MM.1S (cell line): Measurements from ENCODE around the gene SLPI.

Source experiments
- DNase-seq: peaks from one replicate; pipeline ENCODE4 v3.0.0-alpha.2; 2015
- H2AFZ ChIP-seq: fragments of 300-600 bp; sonication (generic); 2 replicates; pipeline ENCODE4 v1.6.0; 2016; ENCODE audit warnings: antibody characterized with exemption, low read length
- H3F3A ChIP-seq: fragments of 300-600 bp; sonication (generic); 2 replicates; pipeline ENCODE4 v1.6.1; 2016; ENCODE audit warnings: mild to moderate bottlenecking, antibody characterized with exemption, low read length, moderate library complexity, mixed read lengths; ENCODE audit not compliant: insufficient read depth
- H3K27ac ChIP-seq: fragments of 300-600 bp; sonication (generic); 2 replicates; pipeline ENCODE4 v1.5.1; 2016; ENCODE audit warnings: mild to moderate bottlenecking, low read length
- H3K27me3 ChIP-seq: fragments of 300-600 bp; sonication (generic); replicated peaks from 2 replicates; pipeline ENCODE4 v1.6.0; 2016; ENCODE audit warnings: low read length; ENCODE audit not compliant: insufficient read depth
- H3K36me3 ChIP-seq: fragments of 300-600 bp; sonication (generic); replicated peaks from 2 replicates; pipeline ENCODE4 v1.6.1; 2016; ENCODE audit warnings: mild to moderate bottlenecking, low read length, mixed read lengths; ENCODE audit not compliant: insufficient read depth
- H3K4me1 ChIP-seq: fragments of 300-600 bp; sonication (generic); 2 replicates; pipeline ENCODE4 v1.6.1; 2016; ENCODE audit warnings: low read length, mixed read lengths
- H3K4me2 ChIP-seq: fragments of 300-600 bp; sonication (generic); 2 replicates; pipeline ENCODE4 v1.6.0; 2016; ENCODE audit warnings: low read depth, low read length
- H3K4me3 ChIP-seq: fragments of 300-600 bp; sonication (generic); 2 replicates; pipeline ENCODE4 v1.5.1; 2016; ENCODE audit warnings: low read length, mixed read lengths
- H3K79me2 ChIP-seq: fragments of 300-600 bp; sonication (generic); 2 replicates; pipeline ENCODE4 v1.6.1; 2016; ENCODE audit warnings: mixed run types, low read length, mixed read lengths
- H3K9ac ChIP-seq: fragments of 300-600 bp; sonication (generic); 2 replicates; pipeline ENCODE4 v1.6.1; 2016; ENCODE audit warnings: low read length, mixed read lengths
- H3K9me2 ChIP-seq: fragments of 300-600 bp; sonication (generic); replicated peaks from 2 replicates; pipeline ENCODE4 v1.6.1; 2016; ENCODE audit warnings: mild to moderate bottlenecking, low read length, mixed read lengths; ENCODE audit not compliant: insufficient read depth
- H3K9me3 ChIP-seq: fragments of 300-600 bp; sonication (generic); replicated peaks from 2 replicates; pipeline ENCODE4 v1.6.1; 2016; ENCODE audit warnings: mild to moderate bottlenecking, low read length, mixed read lengths; ENCODE audit not compliant: insufficient read depth
- H4K20me1 ChIP-seq: fragments of 300-600 bp; sonication (generic); 2 replicates; pipeline ENCODE4 v1.6.1; 2016; ENCODE audit warnings: mild to moderate bottlenecking, low read length, moderate library complexity, mixed read lengths; ENCODE audit not compliant: insufficient read depth
- EZH2 ChIP-seq: fragments of 300-600 bp; sonication (generic); optimal IDR thresholded peaks from 2 replicates; pipeline ENCODE3; 2017; ENCODE audit warnings: low read depth, mild to moderate bottlenecking, antibody characterized with exemption, low read length, mixed read lengths
- EZH2phosphoT487 ChIP-seq: fragments of 300-600 bp; sonication (generic); IDR thresholded peaks from 2 replicates; pipeline ENCODE4 v1.6.1; 2018; ENCODE audit warnings: antibody characterized with exemption, low read length
- TF ChIP-seq, protein P1 (sequence below): fragments of 300-600 bp; sonication (generic); IDR thresholded peaks from 2 replicates; pipeline ENCODE4 v1.5.1; 2016; ENCODE audit warnings: antibody characterized with exemption, low read length, mixed read lengths

The SLPI gene

GRCh38 chr20:45294659-45295058 is 40.3 kb upstream of the SLPI start:
- H3K36me3 ChIP-seq, result no peaks in the 10 kb centered on the region
- H4K20me1 ChIP-seq, result no peaks in the 10 kb centered on the region
- TF ChIP-seq, protein P1, sequence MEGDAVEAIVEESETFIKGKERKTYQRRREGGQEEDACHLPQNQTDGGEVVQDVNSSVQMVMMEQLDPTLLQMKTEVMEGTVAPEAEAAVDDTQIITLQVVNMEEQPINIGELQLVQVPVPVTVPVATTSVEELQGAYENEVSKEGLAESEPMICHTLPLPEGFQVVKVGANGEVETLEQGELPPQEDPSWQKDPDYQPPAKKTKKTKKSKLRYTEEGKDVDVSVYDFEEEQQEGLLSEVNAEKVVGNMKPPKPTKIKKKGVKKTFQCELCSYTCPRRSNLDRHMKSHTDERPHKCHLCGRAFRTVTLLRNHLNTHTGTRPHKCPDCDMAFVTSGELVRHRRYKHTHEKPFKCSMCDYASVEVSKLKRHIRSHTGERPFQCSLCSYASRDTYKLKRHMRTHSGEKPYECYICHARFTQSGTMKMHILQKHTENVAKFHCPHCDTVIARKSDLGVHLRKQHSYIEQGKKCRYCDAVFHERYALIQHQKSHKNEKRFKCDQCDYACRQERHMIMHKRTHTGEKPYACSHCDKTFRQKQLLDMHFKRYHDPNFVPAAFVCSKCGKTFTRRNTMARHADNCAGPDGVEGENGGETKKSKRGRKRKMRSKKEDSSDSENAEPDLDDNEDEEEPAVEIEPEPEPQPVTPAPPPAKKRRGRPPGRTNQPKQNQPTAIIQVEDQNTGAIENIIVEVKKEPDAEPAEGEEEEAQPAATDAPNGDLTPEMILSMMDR, result no peak
- TF ChIP-seq EZH2 (no peak), EZH2phosphoT487 (no peak)
- H3K27ac ChIP-seq, result no peak overlapping the region
- 0 out of 2 replicates have a peak, but pooled peaks cover 4% of the 10 kb centered on the region for H3F3A ChIP-seq
- H3K4me1 ChIP-seq, result peaks cover 9% of the 10 kb centered on the region; the same call in 1 of the 2 replicates
- no peak overlapping the region for H3K4me2 ChIP-seq
- H3K9me3 ChIP-seq, result no peaks in the 10 kb centered on the region
- no peak overlapping the region for H2AFZ ChIP-seq
- H3K4me3 ChIP-seq, result no peak overlapping the region
- DNase-seq, result no peak
- H3K27me3 ChIP-seq, result peaks cover 14% of the 10 kb centered on the region
- no peaks in the 10 kb centered on the region for H3K79me2 ChIP-seq
- H3K9ac ChIP-seq, result no peak overlapping the region
- no peaks in the 10 kb centered on the region for H3K9me2 ChIP-seq

- Histone ChIP-seq H3K27ac (no peak overlapping the region), H3K4me1 (peaks cover 9% of the 10 kb centered on the region; the same call in 1 of the 2 replicates), H3K4me2 (peak overlapping the region; percentile 90), H3F3A (0 out of 2 replicates have a peak, but pooled peaks cover 4% of the 10 kb centered on the region), H3K4me3 (peak overlapping the region; percentile 75), H3K9me3 (no peaks in the 10 kb centered on the region), H3K9me2 (no peaks in the 10 kb centered on the region), H3K79me2 (no peaks in the 10 kb centered on the region), H3K27me3 (peaks cover 14% of the 10 kb centered on the region), H2AFZ (peak overlapping the region; percentile 26; the same call in 1 of the 2 replicates), H3K9ac (no peak overlapping the region), H4K20me1 (no peaks in the 10 kb centered on the region), H3K36me3 (no peaks in the 10 kb centered on the region)
- DNase-seq, result no peak
- TF ChIP-seq, protein P1, result no peak
- no peak for TF ChIP-seq EZH2phosphoT487
- TF ChIP-seq EZH2, result no peak
These were observed 39.6 kb upstream of the SLPI start for GRCh38 chr20:45294003-45294368.

DNA sequence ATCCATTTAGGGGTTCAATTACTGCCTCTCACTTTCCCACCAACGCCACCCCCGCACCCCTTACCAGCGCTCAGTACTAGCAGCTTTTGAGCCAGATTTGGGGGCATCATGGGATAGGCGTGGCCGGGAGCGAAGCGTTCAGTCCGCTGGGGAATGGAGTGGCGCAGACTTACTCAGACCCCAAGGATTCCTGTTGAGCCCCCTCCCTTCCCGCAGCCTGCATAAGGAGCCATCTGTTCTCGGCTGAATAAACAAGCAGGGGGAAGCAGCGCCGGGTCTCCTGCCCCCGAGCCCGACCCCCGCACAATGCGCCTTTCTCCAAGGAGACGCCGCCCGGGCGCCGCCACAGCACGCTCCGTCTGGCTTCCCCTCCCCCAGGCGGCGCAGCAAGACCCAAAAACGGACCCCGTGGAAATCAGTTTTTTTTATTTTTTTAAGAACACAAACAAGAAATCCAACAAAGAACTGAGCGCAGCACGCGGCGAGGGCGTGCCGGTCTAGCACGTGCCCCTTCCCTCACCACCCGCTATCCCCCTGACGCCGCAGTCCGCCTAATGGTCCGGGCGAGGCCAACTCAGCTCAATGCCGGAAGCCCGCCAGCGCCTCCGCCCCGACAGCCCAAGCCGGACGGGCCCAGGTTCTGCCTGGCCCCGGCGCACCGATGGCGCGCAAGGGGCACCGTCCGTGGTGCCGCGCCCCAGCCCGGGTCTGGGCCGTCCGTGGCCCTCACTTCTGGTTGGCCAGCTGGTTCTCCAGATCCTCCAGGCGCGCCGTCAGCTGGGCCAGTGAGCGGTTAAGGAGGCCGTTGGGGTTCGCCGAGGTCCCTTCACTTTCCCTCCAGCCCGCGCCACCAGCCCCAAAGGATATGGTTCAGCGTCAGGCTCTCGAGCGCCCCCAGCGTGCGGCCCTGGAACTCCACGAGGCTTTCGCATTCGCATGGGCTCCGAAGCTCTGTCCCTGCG is 39.0 kb upstream of the SLPI start:
- peak; percentile 79 for DNase-seq
- no peak for TF ChIP-seq EZH2phosphoT487
- TF ChIP-seq, protein P1, result peak; percentile 89
- TF ChIP-seq EZH2, result no peak
- no peaks in the 10 kb centered on the region for H3K9me2 ChIP-seq
- peak overlapping the region; percentile 46; the same call in 1 of the 2 replicates for H3K9ac ChIP-seq
- no peak overlapping the region for H3K27ac ChIP-seq
- H3K27me3 ChIP-seq, result peaks cover 14% of the 10 kb centered on the region
- H3K36me3 ChIP-seq, result no peaks in the 10 kb centered on the region
- peaks cover 9% of the 10 kb centered on the region; the same call in 1 of the 2 replicates for H3K4me1 ChIP-seq
- no peaks in the 10 kb centered on the region for H4K20me1 ChIP-seq
- H3K4me2 ChIP-seq, result peak overlapping the region; percentile 90
- peak overlapping the region; percentile 75 for H3K4me3 ChIP-seq
- H3K79me2 ChIP-seq, result no peaks in the 10 kb centered on the region
- peak overlapping the region; percentile 73 for H2AFZ ChIP-seq
- H3K9me3 ChIP-seq, result no peaks in the 10 kb centered on the region
- H3F3A ChIP-seq, result 0 out of 2 replicates have a peak, but pooled peaks cover 4% of the 10 kb centered on the region
